CD8-positive, alpha-beta memory T cell (primary cell): ENCODE measurements around the gene ARPC4. TPM values are rescaled to one million over a fixed set of nuclear protein-coding genes. Genes with fewer than 3 reads are reported as not detected.
A peak's percentile ranks its signal among the peaks of the same experiment; 100 is the strongest.

Experiments
- CTCF ChIA-PET: fragments of 350-600 bp; sonication (Branson Sonifier 250); formaldehyde crosslinking; loops from one replicate; lab custom pipeline; 2021; ENCODE audit warnings: antibody characterized with exemption; lab: Charles Lee
- POLR2A ChIA-PET: fragments of 350-600 bp; sonication (Branson Sonifier 250); formaldehyde crosslinking; loops from one replicate; lab custom pipeline; 2021; ENCODE audit warnings: antibody characterized with exemption; lab: Charles Lee
- DNase-seq, 5 donors: peaks; one replicate each; pipeline versions ENCODE4 v3.0.0 to v3.0.0-alpha.2; 2020 to 2022; ENCODE audit warnings: mixed read lengths in 1 of 5
- H3K27ac ChIP-seq: one replicate; pipeline ENCODE4 v1.7.0; 2013; ENCODE audit warnings: low read depth, mild to moderate bottlenecking, low read length, moderate library complexity
- H3K27me3 ChIP-seq: 2 replicates; pipeline ENCODE4 v1.7.0; 2013; ENCODE audit warnings: low read length, mild to moderate bottlenecking; ENCODE audit not compliant: insufficient read depth, poor library complexity, severe bottlenecking
- H3K36me3 ChIP-seq: 2 replicates; pipeline ENCODE4 v1.7.0; 2013; ENCODE audit warnings: mild to moderate bottlenecking, low read length, moderate library complexity; ENCODE audit not compliant: insufficient read depth
- H3K4me1 ChIP-seq: 2 replicates; pipeline ENCODE4 v1.7.0; 2013; ENCODE audit warnings: mild to moderate bottlenecking, low read length, moderate library complexity; ENCODE audit not compliant: insufficient read depth
- H3K4me3 ChIP-seq: 2 replicates; pipeline ENCODE4 v1.7.0; 2013; ENCODE audit warnings: mild to moderate bottlenecking, low read length
- H3K9me3 ChIP-seq: 2 replicates; pipeline ENCODE4 v1.7.0; 2013; ENCODE audit warnings: mild to moderate bottlenecking, low read length
- H3K27ac Mint-ChIP-seq, 8 donors: one replicate each; pipeline ENCODE4 v1.8.0; 2020 to 2021; ENCODE audit warnings: mixed read lengths in 8 of 8, mild to moderate bottlenecking in 6 of 8, inconsistent platforms in 3 of 8, moderate library complexity in 3 of 8
- H3K27me3 Mint-ChIP-seq, 2 donors: one replicate each; pipeline ENCODE4 v1.8.0; 2020 to 2021; ENCODE audit warnings: mixed read lengths in 2 of 2, mild to moderate bottlenecking in 1 of 2, moderate library complexity in 1 of 2
- H3K36me3 Mint-ChIP-seq, 3 donors: one replicate each; pipeline ENCODE4 v1.8.0; 2020 to 2021; ENCODE audit warnings: mixed read lengths in 3 of 3, inconsistent platforms in 1 of 3, mild to moderate bottlenecking in 1 of 3
- H3K4me1 Mint-ChIP-seq, 3 donors: one replicate each; pipeline ENCODE4 v1.8.0; 2020 to 2021; ENCODE audit warnings: mixed read lengths in 3 of 3, inconsistent platforms in 1 of 3, mild to moderate bottlenecking in 1 of 3
- H3K4me3 Mint-ChIP-seq, 7 donors: one replicate each; pipeline ENCODE4 v1.8.0; 2020 to 2021; ENCODE audit warnings: mixed read lengths in 7 of 7, mild to moderate bottlenecking in 6 of 7, moderate library complexity in 4 of 7, inconsistent platforms in 2 of 7
- H3K9me3 Mint-ChIP-seq, 5 donors: one replicate each; pipeline ENCODE4 v1.8.0; 2020 to 2022; ENCODE audit warnings: mixed read lengths in 5 of 5, mild to moderate bottlenecking in 3 of 5, moderate library complexity in 2 of 5, inconsistent platforms in 1 of 5
- polyA plus RNA-seq: library from polyadenylated mRNA; unstranded; fragments of 300-500 nt; fragmentation: Illumina TruSeq; gene quantifications from one replicate; pipeline ENCODE4 v1.2.3, GENCODE V29; 2021
- total RNA-seq, 2 experiments: library from RNA; stranded (reverse); gene quantifications; one replicate each; pipeline ENCODE4 v1.2.3, GENCODE V29; 2021

ARPC4 gene
- total and polyA plus RNA-seq, 3 experiments from 2014 or later: 277 to 319 (median 309) TPM

DNA sequence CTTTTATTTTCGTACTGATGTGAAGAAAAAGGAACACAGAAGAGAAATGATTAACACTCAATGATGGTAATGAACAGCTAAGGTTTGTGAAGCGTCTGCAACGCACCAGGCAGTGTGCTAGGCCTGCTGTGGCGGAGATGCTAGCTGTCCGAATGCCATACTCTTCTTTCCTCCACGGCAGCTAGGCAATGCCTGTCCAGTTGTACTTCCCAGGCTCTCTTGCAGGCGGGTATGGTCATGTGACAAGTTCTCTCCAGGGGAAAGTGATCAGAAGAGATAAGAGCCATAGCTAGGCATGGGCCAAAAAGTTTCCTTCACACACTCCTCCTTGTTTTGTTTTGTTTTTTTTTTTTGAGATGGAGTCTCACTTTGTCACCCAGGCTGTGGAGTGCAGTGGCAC, 7.3 kb upstream of the ARPC4 start:
- no peak for DNase-seq
- Histone ChIP-seq H3K36me3 (peaks cover 41% of the 10 kb centered on the region), H3K27ac (peak overlapping the region; percentile 29), H3K4me3 (no peak overlapping the region), H3K4me1 (peaks cover 37% of the 10 kb centered on the region), H3K27me3 (no peaks in the 10 kb centered on the region), H3K9me3 (no peaks in the 10 kb centered on the region)
- no peaks in the 10 kb centered on the region for H3K9me3 Mint-ChIP-seq
- peaks cover 22 to 40% (median 34%) of the 10 kb centered on the region in 3 donors for H3K4me1 Mint-ChIP-seq
- peak overlapping the region in 1 of 8 donors; percentile 46 for H3K27ac Mint-ChIP-seq
- ChIA-PET CTCF (no interaction called here), POLR2A (interaction anchor here (0.7 kb wide), 1 partner anchor 343 kb away, joined by 4 read pairs; no protein-coding TSS in a partner anchor)
- peaks cover 13 to 78% (median 33%) of the 10 kb centered on the region in 3 donors for H3K36me3 Mint-ChIP-seq
- H3K4me3 Mint-ChIP-seq: no peak overlapping the region
- H3K27me3 Mint-ChIP-seq: no peaks in the 10 kb centered on the region

DNA sequence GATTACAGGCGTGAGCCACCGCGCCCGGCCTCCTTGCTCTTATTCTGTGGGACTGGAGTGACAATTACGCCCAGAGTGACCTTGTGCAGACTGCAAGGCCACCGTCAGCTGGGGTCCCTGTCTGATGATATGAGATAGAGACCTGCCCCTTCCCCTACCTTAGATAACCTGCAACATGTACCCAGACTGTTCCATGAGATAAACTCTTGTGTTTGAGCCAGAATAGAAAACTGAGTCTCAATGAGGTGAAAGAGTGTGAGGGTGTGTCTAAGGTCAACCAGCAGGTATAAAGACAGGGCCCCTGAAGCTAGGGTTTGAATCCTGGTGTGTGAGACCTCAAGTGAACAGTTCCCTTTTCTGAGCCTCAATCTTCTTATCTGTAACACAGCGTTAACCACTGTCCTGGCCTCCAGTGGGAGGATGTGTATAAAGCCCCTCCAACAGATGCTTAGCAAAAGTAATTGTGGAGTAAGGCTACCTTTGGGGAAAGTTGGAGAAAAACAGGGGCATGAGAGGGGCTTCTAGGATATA, 6.6 kb upstream of the ARPC4 start:
- no peak overlapping the region for H3K4me3 Mint-ChIP-seq
- CTCF ChIA-PET: no interaction called here
- peaks cover 13 to 81% (median 33%) of the 10 kb centered on the region in 3 donors for H3K36me3 Mint-ChIP-seq

DNA sequence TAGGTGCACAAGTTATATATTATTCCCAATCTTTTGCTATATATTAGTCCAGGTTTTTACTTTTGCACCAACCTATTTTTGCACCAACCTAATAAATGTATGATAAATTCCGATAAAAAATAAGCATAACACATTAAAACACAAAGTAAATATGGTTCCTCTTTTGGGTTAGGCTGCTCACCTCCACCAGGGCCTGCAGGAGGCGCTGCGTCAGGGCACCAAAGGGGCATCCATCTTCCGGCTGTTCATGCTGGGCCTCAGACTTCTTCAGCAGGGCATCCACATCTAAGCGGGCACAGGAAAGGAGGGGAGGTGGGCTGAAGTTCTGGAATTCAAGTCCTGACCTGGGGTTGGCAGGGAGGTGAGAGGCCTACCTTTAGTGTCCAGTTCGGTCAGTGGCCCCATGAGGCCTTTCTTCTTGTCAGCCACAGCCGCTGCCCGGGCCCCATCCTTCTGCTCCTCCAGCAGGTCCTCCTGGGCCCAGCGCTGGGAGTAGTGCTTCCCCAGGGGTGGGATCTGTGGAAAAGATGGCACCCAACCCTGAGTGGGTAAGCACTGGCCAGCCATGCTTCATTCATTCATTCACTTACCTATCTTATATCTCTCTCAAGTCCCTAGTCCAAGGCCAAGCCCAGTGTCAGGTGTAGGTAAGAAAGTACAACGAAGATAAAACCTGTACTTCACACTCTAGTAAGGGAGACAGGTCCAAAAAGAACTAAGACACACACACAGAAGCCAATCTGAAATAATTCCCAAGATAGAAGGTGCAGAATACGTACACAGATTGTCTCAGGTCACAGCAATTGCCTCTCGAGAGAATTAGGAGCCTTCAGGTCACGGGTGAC, 5.8 kb upstream of the ARPC4 start:
- CTCF ChIA-PET: no interaction called here

More for the DNA sequence above, 6.6 kb upstream of the ARPC4 start:
- H3K36me3 ChIP-seq: peaks cover 41% of the 10 kb centered on the region
- POLR2A ChIA-PET: no interaction called here
- peak overlapping the region; percentile 29 for H3K27ac ChIP-seq
- no peaks in the 10 kb centered on the region for H3K27me3 Mint-ChIP-seq
- H3K4me3 ChIP-seq: no peak overlapping the region
- no peaks in the 10 kb centered on the region for H3K9me3 ChIP-seq
- H3K27me3 ChIP-seq: no peaks in the 10 kb centered on the region
- DNase-seq: no peak
- no peaks in the 10 kb centered on the region for H3K9me3 Mint-ChIP-seq
- peaks cover 23 to 40% (median 34%) of the 10 kb centered on the region in 3 donors for H3K4me1 Mint-ChIP-seq
- H3K4me1 ChIP-seq: peaks cover 37% of the 10 kb centered on the region
- peak overlapping the region in 3 of 8 donors; percentile 8 to 82 (median 17) for H3K27ac Mint-ChIP-seq

DNA sequence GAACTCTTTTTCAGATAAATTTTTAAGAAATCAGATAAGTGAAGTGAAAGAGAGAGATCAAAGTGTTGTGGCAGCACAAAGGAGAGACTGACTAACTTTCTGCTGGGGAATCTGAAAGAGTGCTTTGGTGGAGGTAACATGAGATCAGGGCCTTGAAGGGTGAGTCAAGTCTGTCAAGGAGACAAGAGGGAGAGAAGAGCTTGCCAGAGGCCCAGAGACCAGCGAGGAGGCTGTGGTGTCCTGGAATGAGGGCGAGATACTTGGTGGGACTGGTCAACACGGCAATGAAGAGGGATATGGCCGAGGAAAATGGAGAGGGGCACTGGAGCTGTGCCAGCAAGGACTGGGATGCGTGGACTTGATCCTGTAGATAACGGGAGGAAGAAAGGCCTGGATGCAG, 5.2 kb upstream of the ARPC4 start:
- Mint-ChIP-seq H3K27ac (peak overlapping the region in 6 of 8 donors; percentile 3 to 79 (median 40)), H3K9me3 (no peaks in the 10 kb centered on the region), H3K27me3 (no peaks in the 10 kb centered on the region), H3K4me1 (peaks cover 27 to 42% (median 33%) of the 10 kb centered on the region in 3 donors), H3K4me3 (peak overlapping the region in 1 of 7 donors; percentile 81), H3K36me3 (peaks cover 13 to 74% (median 33%) of the 10 kb centered on the region in 3 donors)
- Histone ChIP-seq H3K27me3 (no peaks in the 10 kb centered on the region), H3K4me3 (no peak overlapping the region), H3K36me3 (peaks cover 41% of the 10 kb centered on the region), H3K9me3 (no peaks in the 10 kb centered on the region), H3K4me1 (peaks cover 37% of the 10 kb centered on the region), H3K27ac (peak overlapping the region; percentile 10)
- CTCF ChIA-PET: no interaction called here
- POLR2A ChIA-PET: no interaction called here
- no peak for DNase-seq

More for the DNA sequence above, 5.8 kb upstream of the ARPC4 start:
- no peaks in the 10 kb centered on the region for H3K27me3 Mint-ChIP-seq
- POLR2A ChIA-PET: no interaction called here
- Histone ChIP-seq H3K9me3 (no peaks in the 10 kb centered on the region), H3K27ac (peak overlapping the region; percentile 10), H3K4me3 (no peak overlapping the region), H3K36me3 (peaks cover 41% of the 10 kb centered on the region), H3K4me1 (peaks cover 37% of the 10 kb centered on the region), H3K27me3 (no peaks in the 10 kb centered on the region)
- no peaks in the 10 kb centered on the region for H3K9me3 Mint-ChIP-seq
- H3K27ac Mint-ChIP-seq: peak overlapping the region in 5 of 8 donors; percentile 3 to 78 (median 17)
- DNase-seq: no peak
- H3K4me1 Mint-ChIP-seq: peaks cover 26 to 43% (median 36%) of the 10 kb centered on the region in 3 donors
- H3K36me3 Mint-ChIP-seq: peaks cover 13 to 76% (median 33%) of the 10 kb centered on the region in 3 donors
- H3K4me3 Mint-ChIP-seq: peak overlapping the region in 1 of 7 donors; percentile 81

DNA sequence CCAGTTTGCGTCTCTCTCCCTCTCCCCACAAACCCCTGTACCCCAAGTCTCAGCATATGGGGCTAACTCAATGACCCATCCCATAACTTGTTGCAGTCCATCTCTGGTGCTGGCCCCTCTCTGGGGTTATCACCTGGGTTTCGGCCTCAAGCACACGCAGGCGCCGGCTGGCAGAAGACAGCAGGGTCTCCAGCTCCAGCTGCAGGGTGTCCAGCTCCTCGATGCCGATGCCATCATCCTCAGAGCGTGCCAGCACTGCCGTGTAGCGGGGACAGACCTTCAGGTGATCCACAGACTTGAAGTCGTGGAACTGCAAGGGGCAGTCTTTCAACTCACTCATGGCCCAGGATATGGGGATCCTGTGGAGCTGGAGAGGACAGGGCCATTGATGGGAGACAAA, 1.8 kb upstream of the ARPC4 start:
- H3K4me3 Mint-ChIP-seq: peak overlapping the region; percentile 95 to 99 (median 97)
- DNase-seq: no peak
- H3K9me3 Mint-ChIP-seq: no peaks in the 10 kb centered on the region
- Histone ChIP-seq H3K4me1 (peaks cover 65% of the 10 kb centered on the region), H3K4me3 (peak overlapping the region; percentile 88), H3K9me3 (no peaks in the 10 kb centered on the region), H3K27ac (no peak overlapping the region), H3K36me3 (peaks cover 31% of the 10 kb centered on the region), H3K27me3 (no peaks in the 10 kb centered on the region)
- CTCF ChIA-PET: interaction anchor here (0.8 to 0.9 kb wide), 2 partner anchors 17 to 22 kb away, joined by 3 read pairs; no protein-coding TSS in a partner anchor
- peaks cover 45 to 68% (median 57%) of the 10 kb centered on the region in 3 donors for H3K4me1 Mint-ChIP-seq
- POLR2A ChIA-PET: interaction anchor here (3.0 kb wide), 1 partner anchor 59 kb away, joined by 28 read pairs; the partner anchor contains the start of gene BRPF1
- peaks cover 12 to 70% (median 29%) of the 10 kb centered on the region in 3 donors for H3K36me3 Mint-ChIP-seq
- peaks cover 0 to 1% of the 10 kb centered on the region in 2 donors for H3K27me3 Mint-ChIP-seq
- H3K27ac Mint-ChIP-seq: peak overlapping the region in 7 of 8 donors; percentile 90 to 100 (median 99)

DNA sequence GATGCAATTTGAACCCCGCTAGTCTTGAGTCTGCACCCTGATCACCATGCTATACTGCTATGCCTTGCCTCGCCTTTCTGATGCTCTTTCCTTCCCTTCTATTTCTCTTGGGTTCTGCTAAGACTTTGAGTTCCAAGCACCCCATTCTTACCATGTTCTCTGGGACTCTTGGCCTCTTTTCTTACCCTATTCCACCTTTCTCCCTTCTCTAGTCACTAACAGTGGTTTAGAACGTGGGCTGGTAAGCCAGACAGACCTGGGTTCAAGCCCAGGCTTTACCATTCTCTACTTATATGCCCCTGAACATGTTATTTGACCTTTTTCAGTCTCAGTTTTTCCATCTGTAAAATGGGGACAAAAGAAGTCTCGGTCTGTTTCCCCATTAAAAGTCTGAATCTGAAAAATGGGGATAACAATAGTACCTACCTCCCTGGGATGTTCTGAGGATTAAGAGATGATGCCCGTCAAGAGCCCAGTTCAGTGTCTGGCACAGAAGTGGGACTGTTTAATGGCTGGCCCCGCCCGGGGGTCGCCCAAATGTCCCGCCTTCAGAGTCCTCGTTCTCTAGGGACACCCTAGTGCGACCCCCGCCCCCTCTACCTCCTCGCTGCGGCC, 985 bp upstream of the ARPC4 start:
- peaks cover 48 to 75% (median 64%) of the 10 kb centered on the region in 3 donors for H3K4me1 Mint-ChIP-seq
- no peaks in the 10 kb centered on the region for H3K9me3 Mint-ChIP-seq
- no peak for DNase-seq
- ChIA-PET POLR2A (interaction anchor here (0.5 to 3.0 kb wide), 12 partner anchors 10 to 456 kb away, joined by 3 to 37 read pairs (median 7); partner anchors contain the start of genes BRPF1, CRELD1, JAGN1 and MTMR14), CTCF (interaction anchor here (0.8 to 1.2 kb wide), 11 partner anchors 10 to 141 kb away, joined by 3 to 8 read pairs (median 4); partner anchors contain the start of genes CRELD1, OGG1 and TTLL3)
- H3K36me3 ChIP-seq: peaks cover 25% of the 10 kb centered on the region
- H3K4me3 Mint-ChIP-seq: peak overlapping the region; percentile 95 to 99 (median 97)
- H3K4me3 ChIP-seq: peak overlapping the region; percentile 88
- H3K9me3 ChIP-seq: no peaks in the 10 kb centered on the region
- peaks cover 12 to 66% (median 22%) of the 10 kb centered on the region in 3 donors for H3K36me3 Mint-ChIP-seq
- H3K4me1 ChIP-seq: peaks cover 63% of the 10 kb centered on the region
- H3K27ac Mint-ChIP-seq: peak overlapping the region; percentile 90 to 100 (median 99)
- peaks cover 0 to 1% of the 10 kb centered on the region in 2 donors for H3K27me3 Mint-ChIP-seq
- no peaks in the 10 kb centered on the region for H3K27me3 ChIP-seq
- peak overlapping the region; percentile 97 for H3K27ac ChIP-seq

DNA sequence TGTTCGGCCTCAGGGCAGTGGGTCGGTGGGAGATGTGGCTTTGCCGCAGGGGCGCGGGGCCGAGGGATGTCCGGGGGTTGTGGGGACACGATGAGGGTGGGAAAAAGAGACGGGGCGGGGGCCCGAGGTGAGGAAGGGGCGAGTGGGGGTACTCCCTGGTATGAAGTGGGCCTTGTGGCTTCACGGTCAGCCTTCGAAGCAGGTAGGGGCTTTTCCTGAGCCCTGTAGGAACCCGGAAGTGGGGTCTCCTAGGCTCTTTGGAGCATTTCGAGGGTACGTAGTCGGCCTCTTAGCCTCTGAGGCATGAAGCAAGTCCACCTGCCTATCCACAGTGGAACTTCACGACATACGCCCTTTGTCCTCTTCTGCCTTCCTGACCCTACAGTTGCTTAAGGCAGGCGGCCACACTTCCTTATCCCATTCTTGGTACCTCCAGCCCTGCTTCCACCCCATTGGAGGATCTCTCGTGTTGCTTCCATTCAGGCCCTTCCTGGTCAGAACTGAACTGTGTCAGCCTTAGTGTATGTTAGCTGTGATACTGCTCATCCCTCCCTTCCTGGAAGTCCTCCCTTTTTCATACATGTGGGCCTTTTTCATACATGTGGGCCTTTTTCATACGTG, 389 bp downstream of the ARPC4 start:
- CTCF ChIA-PET: interaction anchor here (0.7 to 1.2 kb wide), 13 partner anchors 8 to 528 kb away, joined by 3 to 8 read pairs (median 4); partner anchors contain the start of genes CRELD1, OGG1, SEC13 and TTLL3
- H3K36me3 Mint-ChIP-seq: peaks cover 8 to 69% (median 18%) of the 10 kb centered on the region in 3 donors
- peak in 1 of 5 donors; percentile 28 for DNase-seq
- POLR2A ChIA-PET: interaction anchor here (0.6 to 3.0 kb wide), 19 partner anchors 12 to 455 kb away, joined by 3 to 37 read pairs (median 5); partner anchors contain the start of genes BRPF1, CAMK1, CRELD1 and JAGN1
- H3K27ac Mint-ChIP-seq: peak overlapping the region; percentile 90 to 100 (median 99)
- H3K9me3 ChIP-seq: no peaks in the 10 kb centered on the region
- H3K9me3 Mint-ChIP-seq: no peaks in the 10 kb centered on the region
- H3K36me3 ChIP-seq: peaks cover 29% of the 10 kb centered on the region
- peak overlapping the region; percentile 95 to 99 (median 97) for H3K4me3 Mint-ChIP-seq
- peaks cover 0 to 1% of the 10 kb centered on the region in 2 donors for H3K27me3 Mint-ChIP-seq
- H3K4me1 Mint-ChIP-seq: peaks cover 54 to 76% (median 68%) of the 10 kb centered on the region in 3 donors
- no peaks in the 10 kb centered on the region for H3K27me3 ChIP-seq
- peaks cover 52% of the 10 kb centered on the region for H3K4me1 ChIP-seq
- peak overlapping the region; percentile 88 for H3K4me3 ChIP-seq
- H3K27ac ChIP-seq: peak overlapping the region; percentile 97
